SU-DHL-6 (cell line): ENCODE measurements around the gene PJVK.

Experiments
- EZH2phosphoT487 ChIP-seq: fragments of 200-600 bp; sonication (generic), shearing (Covaris generic); conservative IDR thresholded peaks from 2 replicates; pipeline ENCODE4 v1.6.1; 2018; ENCODE audit warnings: mild to moderate bottlenecking, antibody characterized with exemption, low read length, moderate library complexity, mixed read lengths
- TF ChIP-seq, protein P1 (sequence below): fragments of 200-600 bp; sonication (generic); IDR thresholded peaks from one replicate; pipeline ENCODE4 v1.5.1; 2017; ENCODE audit warnings: antibody characterized with exemption, mild to moderate bottlenecking, low read length, moderate library complexity; ENCODE audit not compliant: insufficient read depth, poor library complexity, severe bottlenecking

DNA sequence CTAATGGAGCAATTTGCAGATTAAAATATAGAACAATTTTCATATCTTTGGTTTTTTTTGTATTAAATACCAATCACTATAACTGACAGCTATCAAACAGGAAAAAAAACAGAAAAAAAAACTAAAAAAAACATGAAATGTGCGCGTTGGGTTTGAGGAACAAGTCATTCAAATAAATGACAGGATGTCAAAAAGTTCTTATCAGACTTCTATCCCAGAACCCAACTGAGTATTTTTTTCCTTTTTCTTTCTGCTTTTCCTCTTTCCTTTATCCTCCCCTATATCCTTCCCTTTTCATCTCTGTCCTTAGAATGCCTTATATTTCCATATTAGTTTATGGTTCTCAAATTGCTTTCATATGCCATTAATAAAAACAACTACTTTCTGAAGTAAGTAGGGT, 14.5 kb upstream of the PJVK start:
- TF ChIP-seq, protein P1, sequence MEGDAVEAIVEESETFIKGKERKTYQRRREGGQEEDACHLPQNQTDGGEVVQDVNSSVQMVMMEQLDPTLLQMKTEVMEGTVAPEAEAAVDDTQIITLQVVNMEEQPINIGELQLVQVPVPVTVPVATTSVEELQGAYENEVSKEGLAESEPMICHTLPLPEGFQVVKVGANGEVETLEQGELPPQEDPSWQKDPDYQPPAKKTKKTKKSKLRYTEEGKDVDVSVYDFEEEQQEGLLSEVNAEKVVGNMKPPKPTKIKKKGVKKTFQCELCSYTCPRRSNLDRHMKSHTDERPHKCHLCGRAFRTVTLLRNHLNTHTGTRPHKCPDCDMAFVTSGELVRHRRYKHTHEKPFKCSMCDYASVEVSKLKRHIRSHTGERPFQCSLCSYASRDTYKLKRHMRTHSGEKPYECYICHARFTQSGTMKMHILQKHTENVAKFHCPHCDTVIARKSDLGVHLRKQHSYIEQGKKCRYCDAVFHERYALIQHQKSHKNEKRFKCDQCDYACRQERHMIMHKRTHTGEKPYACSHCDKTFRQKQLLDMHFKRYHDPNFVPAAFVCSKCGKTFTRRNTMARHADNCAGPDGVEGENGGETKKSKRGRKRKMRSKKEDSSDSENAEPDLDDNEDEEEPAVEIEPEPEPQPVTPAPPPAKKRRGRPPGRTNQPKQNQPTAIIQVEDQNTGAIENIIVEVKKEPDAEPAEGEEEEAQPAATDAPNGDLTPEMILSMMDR: no peak
- no peak for TF ChIP-seq EZH2phosphoT487
